Stimulated activated CD4-positive, alpha-beta T cell treated with anti-CD3 and anti-CD28 coated beads, Interleukin-12 subunit alpha, Interleukin-12 subunit beta, amount 100 ng/mL, for 4 hours (primary cell): Measurements from ENCODE around the gene CD74.

Experiments used
- DNase-seq: peaks from one replicate; pipeline ENCODE4 v3.0.0-alpha.2; 2020

CD74 gene

GRCh38 chr5:150357326-150358260 is 55.1 kb downstream of the CD74 start, which contains the start of gene TCOF1:
Gene TCOF1 (plus strand): TSS chr5:150357697. CDS start chr5:150357747, 50 bp downstream.
- peak; percentile 97 for DNase-seq

- no peak for DNase-seq
Observed at GRCh38 chr5:150356575-150357294, 56.0 kb downstream of the CD74 start.

DNA sequence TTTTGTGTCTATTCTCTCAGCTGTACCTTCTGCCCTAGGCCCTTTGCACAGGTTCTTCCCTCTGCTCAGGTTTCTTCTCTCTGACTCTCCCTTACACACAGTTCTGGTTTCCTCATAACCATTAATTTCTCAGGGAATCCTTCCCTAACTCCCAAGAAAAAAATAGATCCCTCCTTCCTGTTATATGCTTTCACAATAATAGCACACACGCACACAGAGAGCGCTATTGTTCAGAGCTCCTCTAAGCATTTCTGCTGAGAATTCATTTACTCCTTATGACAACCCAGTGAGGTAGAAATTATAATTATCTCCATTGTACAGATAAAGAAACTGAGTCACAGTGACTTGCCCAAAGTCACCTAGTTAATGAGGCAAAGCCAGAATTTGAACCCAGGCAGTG is 56.9 kb downstream of the CD74 start:
- DNase-seq, result no peak

- DNase-seq, result no peak
Observed at GRCh38 chr5:150353032-150353675, 59.6 kb downstream of the CD74 start.

DNA sequence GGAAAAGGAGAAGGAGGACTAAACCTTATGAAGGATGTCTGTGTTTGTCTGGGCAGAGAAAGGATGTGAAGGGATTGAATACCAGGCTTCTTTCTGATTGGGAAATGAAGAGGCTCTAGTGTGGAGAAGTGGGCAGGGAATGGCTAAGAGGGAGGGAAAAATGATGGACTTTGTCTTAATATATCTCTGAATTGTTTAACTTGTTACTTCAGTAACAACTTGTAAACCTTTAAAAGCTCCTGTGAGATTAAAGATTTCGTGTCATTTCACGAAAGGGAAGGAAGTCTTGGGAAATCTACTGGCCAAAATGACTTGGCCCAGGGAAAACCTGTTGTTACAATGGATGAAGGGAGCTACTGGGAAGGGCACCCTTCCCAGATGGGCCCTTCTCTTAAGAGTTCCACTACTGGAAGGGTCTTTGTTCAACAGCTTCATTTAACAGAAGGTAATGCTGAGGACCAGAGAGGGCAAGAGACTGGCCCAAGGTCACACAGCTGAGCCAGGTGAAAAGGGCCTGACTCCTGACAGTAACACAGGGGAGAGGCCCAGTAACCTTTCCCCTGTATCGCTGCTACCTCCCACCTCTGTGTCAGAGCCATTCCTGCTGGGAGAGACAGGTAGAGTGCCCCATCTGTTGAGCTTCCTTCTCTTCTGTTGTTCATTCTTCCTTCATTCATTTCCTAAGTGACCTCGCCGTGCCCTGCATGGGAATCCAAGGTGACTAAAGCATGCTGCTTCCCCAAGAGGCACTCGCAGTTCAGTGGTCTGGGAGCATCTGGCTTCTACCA is 60.3 kb downstream of the CD74 start:
- DNase-seq, result no peak
